Measurements from ENCODE around the gene PKP1.

DNA sequence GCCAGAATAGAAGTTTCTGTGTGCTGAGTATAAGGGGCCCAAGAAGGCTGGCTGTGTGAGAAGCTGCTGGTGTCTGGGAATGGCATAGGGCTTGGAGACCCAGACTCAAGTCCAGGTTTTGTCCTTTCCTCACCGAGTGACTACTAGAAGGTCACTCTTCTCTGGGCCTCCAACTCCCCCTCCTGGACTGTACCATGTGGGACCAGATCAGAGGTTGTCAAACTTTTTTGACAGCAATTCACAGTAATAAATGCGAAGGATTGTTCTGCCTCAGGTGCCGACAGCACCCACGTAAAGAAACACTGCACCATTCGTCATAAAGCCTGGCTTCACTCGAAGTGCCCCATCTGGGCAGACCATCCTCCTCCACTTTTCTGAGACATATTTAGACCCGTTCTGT, 29.0 kb downstream of the PKP1 start:
- TF ChIP-seq, protein P1, sequence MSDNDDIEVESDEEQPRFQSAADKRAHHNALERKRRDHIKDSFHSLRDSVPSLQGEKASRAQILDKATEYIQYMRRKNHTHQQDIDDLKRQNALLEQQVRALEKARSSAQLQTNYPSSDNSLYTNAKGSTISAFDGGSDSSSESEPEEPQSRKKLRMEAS (IDR thresholded peaks at IDR 0.05; ENCODE audit: insufficient read depth, insufficient read length): no peak
- TF ChIP-seq JUN (IDR thresholded peaks at IDR 0.05; ENCODE audit: borderline replicate concordance, insufficient read depth, insufficient read length, low read depth): no peak
- TF ChIP-seq POLR2AphosphoS5 (IDR thresholded peaks at IDR 0.05; ENCODE audit: insufficient read depth, low read depth, low read length): no peak
- TF ChIP-seq EZH2 (IDR thresholded peaks at IDR 0.05; ENCODE audit: borderline replicate concordance, low read depth, low read length, severe bottlenecking): no peak
- TF ChIP-seq POLR2A (IDR thresholded peaks at IDR 0.05; ENCODE audit: low read depth, low read length): no peak
- no peak for TF ChIP-seq CTCF (IDR thresholded peaks at IDR 0.05; ENCODE audit: extremely low read depth in 1 of 2, insufficient read depth in 1 of 2, low read depth in 1 of 2, low read length in 2 of 2)
- no peak for TF ChIP-seq MYC (IDR thresholded peaks at IDR 0.05; ENCODE audit: low read depth, low read length)
- TF ChIP-seq FOS (IDR thresholded peaks at IDR 0.05; ENCODE audit: borderline replicate concordance, insufficient read depth, low read length): no peak
- TF ChIP-seq GATA2 (IDR thresholded peaks at IDR 0.05; ENCODE audit: insufficient read depth, insufficient read length, low read depth, low read length): no peak
